K562 (cell line): ENCODE data around the gene TSPAN1. TPM values are rescaled to one million over a fixed set of nuclear protein-coding genes. Genes with fewer than 3 reads are reported as not detected.

Experiments used
- ATAC-seq: fragments of 200-7000 bp; cut with Tn5 transposase; 3 replicates; pipeline ENCODE4 v1.9.1; 2020; ENCODE audit warnings: moderate library complexity
- BruUV-seq: library from RNA; stranded (reverse); fragments of 400-500 nt; replicated peaks from 2 replicates; lab custom pipeline; 2021; lab: Mats Ljungman, UMichigan
- CTCF ChIA-PET: fragments of 300-600 bp; formaldehyde crosslinking; extraction: SDS; loops from one replicate; lab custom pipeline; 2021; ENCODE audit warnings: low intra/inter-chr PET ratio; lab: Yijun Ruan, JAX
- POLR2A ChIA-PET: fragments of 300-600, 350-650 bp; sonication (Branson Sonifier 250); formaldehyde crosslinking; extraction: SDS; loops from one replicate; lab custom pipeline; 2021; ENCODE audit warnings: antibody characterized with exemption, inconsistent platforms; lab: Yijun Ruan, JAX
- DNase-seq, 4 experiments: peaks; one replicate each; pipeline versions ENCODE4 v3.0.0 to v3.0.0-alpha.2; 2011 to 2018; ENCODE audit warnings: low spot score in 3 of 4, mixed read lengths in 3 of 4; ENCODE audit errors: extremely low read depth in 1 of 4
- FAIRE-seq: peaks from 2 replicates; lab custom pipeline; 2011; peaks lifted over from hg19 to GRCh38; lab: Jason Lieb, UNC
- H2AFZ ChIP-seq: 2 replicates; pipeline ENCODE4 v1.6.0; 2011; ENCODE audit warnings: low read depth, low read length, control low read depth, inconsistent platforms
- H3K27ac ChIP-seq: fragments of 200-600 bp; 3 replicates; pipeline ENCODE4 v1.8.0; 2011; ENCODE audit warnings: low read depth, mild to moderate bottlenecking, control low read depth, inconsistent platforms, low read length, moderate library complexity, mixed read lengths; ENCODE audit errors: extremely low read depth
- H3K27me3 ChIP-seq, 2 experiments: fragments of 300-600 bp in 1 of 2; 2 replicates in 1 of 2; 3 replicates in 1 of 2; pipeline versions ENCODE4 v1.6.0 to v1.8.0; 2011; ENCODE audit warnings: inconsistent platforms in 2 of 2, low read length in 2 of 2, mild to moderate bottlenecking in 1 of 2, mixed read lengths in 1 of 2, moderate library complexity in 1 of 2; ENCODE audit not compliant: control insufficient read depth in 2 of 2, insufficient read depth in 2 of 2
- H3K36me3 ChIP-seq: fragments of 300-600 bp; 3 replicates; pipeline ENCODE4 v1.8.0; 2011; ENCODE audit warnings: mild to moderate bottlenecking, low read length, inconsistent platforms; ENCODE audit not compliant: control insufficient read depth, insufficient read depth
- H3K4me1 ChIP-seq, 2 experiments: fragments of 200-600 bp in 1 of 2; replicated peaks in 1 of 2; 2 replicates in 1 of 2; 3 replicates in 1 of 2; pipeline versions ENCODE4 v1.5.1 to v1.8.0; 2011; ENCODE audit warnings: inconsistent platforms in 2 of 2, low read length in 2 of 2, mild to moderate bottlenecking in 1 of 2, mixed read lengths in 1 of 2, moderate library complexity in 1 of 2; ENCODE audit not compliant: control insufficient read depth in 2 of 2, insufficient read depth in 2 of 2
- H3K4me2 ChIP-seq: 2 replicates; pipeline ENCODE4 v1.6.1; 2011; ENCODE audit warnings: low read length, control low read depth, inconsistent platforms, mixed read lengths; ENCODE audit not compliant: insufficient read depth
- H3K4me3 ChIP-seq: fragments of 200-600 bp; sonication (generic), shearing (Covaris generic); 2 replicates; pipeline ENCODE4 v1.5.1; 2016; ENCODE audit warnings: control low read depth, inconsistent platforms
- H3K79me2 ChIP-seq: fragments of 200-600 bp; 3 replicates; pipeline ENCODE4 v1.8.0; 2011; ENCODE audit warnings: low read length, inconsistent platforms; ENCODE audit not compliant: control insufficient read depth, insufficient read depth
- H3K9ac ChIP-seq, 2 experiments: 2 replicates each; pipeline versions ENCODE4 v1.6.0 to v1.6.1; 2011; ENCODE audit warnings: low read depth in 2 of 2, low read length in 2 of 2, control low read depth in 1 of 2, inconsistent platforms in 1 of 2, mild to moderate bottlenecking in 1 of 2, mixed read lengths in 1 of 2; ENCODE audit not compliant: insufficient read depth in 1 of 2
- H3K9me1 ChIP-seq: one replicate; pipeline ENCODE4 v1.6.0; 2011; ENCODE audit warnings: inconsistent platforms, mild to moderate bottlenecking, low read length, moderate library complexity; ENCODE audit not compliant: control insufficient read depth, insufficient read depth
- H3K9me3 ChIP-seq: replicated peaks from 2 replicates; pipeline ENCODE4 v1.5.1; 2011; ENCODE audit warnings: low read depth, low read length, inconsistent platforms; ENCODE audit not compliant: control insufficient read depth, insufficient read depth
- H4K20me1 ChIP-seq: replicated peaks from 2 replicates; pipeline ENCODE4 v1.6.1; 2011; ENCODE audit warnings: low read length, inconsistent platforms, mixed read lengths; ENCODE audit not compliant: control insufficient read depth, insufficient read depth
- ARHGAP35 ChIP-seq: fragments of 450-650 bp; IDR thresholded peaks from 2 replicates; pipeline ENCODE4 v1.6.1; 2018; ENCODE audit not compliant: partially characterized antibody
- ARID1B ChIP-seq: fragments of 450-650 bp; IDR thresholded peaks from 2 replicates; pipeline ENCODE4 v1.6.1; 2016; ENCODE audit warnings: antibody characterized with exemption, mild to moderate bottlenecking, inconsistent platforms
- CBFA2T3 ChIP-seq: fragments of 450-650 bp; IDR thresholded peaks from 2 replicates; pipeline ENCODE4 v1.6.1; 2017
- CTBP1 ChIP-seq: fragments of 450-650 bp; IDR thresholded peaks from 2 replicates; pipeline ENCODE4 v1.6.1; 2016; ENCODE audit warnings: borderline replicate concordance
- DPF2 ChIP-seq: fragments of 450-650 bp; IDR thresholded peaks from 2 replicates; pipeline ENCODE4 v1.6.1; 2016
- GATA2 ChIP-seq: sonication (generic); formaldehyde crosslinking; IDR thresholded peaks from 2 replicates; pipeline ENCODE4 v1.4.0; 2020; ENCODE audit warnings: mild to moderate bottlenecking, missing genetic modification reagents
- SPI1 ChIP-seq: IDR thresholded peaks from 2 replicates; pipeline ENCODE4 v1.6.1; 2011; ENCODE audit warnings: low read depth, low read length, control low read depth, borderline replicate concordance
- TCF3 ChIP-seq: sonication (generic); formaldehyde crosslinking; IDR thresholded peaks from 2 replicates; pipeline ENCODE4 v1.4.0; 2020; ENCODE audit warnings: mild to moderate bottlenecking, missing genetic modification reagents
- USF2 ChIP-seq: sonication (generic); formaldehyde crosslinking; IDR thresholded peaks from 2 replicates; pipeline ENCODE4 v1.5.0; 2020; ENCODE audit warnings: missing genetic modification reagents
- ZFP36 ChIP-seq: fragments of 150-350 bp; IDR thresholded peaks from 2 replicates; pipeline ENCODE4 v1.6.1; 2018; ENCODE audit warnings: low read length, low read depth; ENCODE audit not compliant: partially characterized antibody
- ZNF165 ChIP-seq: fragments of 250-450 bp; sonication (Bioruptor Pico); IDR thresholded peaks from 2 replicates; pipeline ENCODE4 v1.4.0; 2020; ENCODE audit warnings: borderline replicate concordance
- ZNF75A ChIP-seq: fragments of 450-650 bp; formaldehyde crosslinking; IDR thresholded peaks from 2 replicates; pipeline ENCODE4 v1.4.0; 2020; ENCODE audit warnings: mild to moderate bottlenecking
- WGBS: fragments of 100-300 bp; shearing (Covaris generic); methylation state at CpG from one replicate; pipeline ENCODE4 v1.1.6; 2016; ENCODE audit warnings: low coverage, mixed read lengths; ENCODE audit not compliant: insufficient coverage; ENCODE audit errors: missing lambda C conversion rate; 5-methylcytosine and 5-hydroxymethylcytosine counted together
- in situ Hi-C: fragments of 300-500 bp; cut with MboI; formaldehyde crosslinking; loops from 4 replicates; pipeline ENCODE4 v1.15.0; 2018; ENCODE audit warnings: inconsistent platforms, mixed read lengths
- intact Hi-C: fragments of 100-400 bp; cut with micrococcal nuclease; formaldehyde crosslinking; loops from 2 replicates; pipeline ENCODE4 v1.14.2; 2022
- polyA plus RNA-seq, 8 experiments: library from polyadenylated mRNA; depleted of rRNA in 4 of 8; stranded (reverse) in 5 of 8; unstranded in 3 of 8; fragments of >200 nt; fragmentation: Nextera tagmentation in 2 of 8; fragmentation: Illumina TruSeq in 1 of 8; extraction: Ambion mirVana in 2 of 8; extraction: Trizol in 1 of 8; gene quantifications; 2 replicates each; pipeline versions ENCODE4 v1.2.1 to v1.2.3, GENCODE V29; 2011 to 2014; ENCODE audit warnings: inconsistent platforms in 1 of 8, missing spikeins in 1 of 8
- total RNA-seq, 7 experiments: library from RNA; depleted of rRNA in 6 of 7; stranded (reverse); fragments of >200 nt in 6 of 7; fragmentation: Illumina TruSeq in 2 of 7; extraction: Trizol in 2 of 7; gene quantifications; 2 replicates each; pipeline versions ENCODE4 v1.2.1 to v1.2.3, GENCODE V29; 2011 to 2021; ENCODE audit warnings: low replicate concordance in 1 of 7
- TF ChIP-seq, protein P1 (sequence below): fragments of 250-450 bp; sonication (Bioruptor Pico); IDR thresholded peaks from 2 replicates; pipeline ENCODE4 v1.8.0; 2022; ENCODE audit warnings: moderate library complexity, mild to moderate bottlenecking, inconsistent platforms
- TF ChIP-seq, protein P2 (sequence below): fragments of 450-650 bp; IDR thresholded peaks from 2 replicates; pipeline ENCODE4 v1.6.1; 2018; ENCODE audit warnings: mild to moderate bottlenecking, low read depth; ENCODE audit not compliant: partially characterized antibody
- TF ChIP-seq, protein P3 (sequence below): fragments of 250-450 bp; sonication (Bioruptor Pico); IDR thresholded peaks from 2 replicates; pipeline ENCODE4 v1.5.0; 2020; ENCODE audit warnings: mild to moderate bottlenecking, borderline replicate concordance

TSPAN1 gene
- total and polyA plus RNA-seq, 9 of the 15 experiments (the other 6 are each of a cell fraction or from before 2014, with no cell fraction given) = 0.58 TPM; not detected in 8

- peak overlapping the region in 1 of 2 experiments; percentile 9; a peak in 1 of 4 replicates for H3K9ac ChIP-seq
- FAIRE-seq (peak; percentile 11), ATAC-seq (peak; percentile 9; the same call in 1 of the 3 replicates), DNase-seq (peak in 2 of 4 experiments; percentile 44 to 45)
- no TSS peak for BruUV-seq
- H3K9me1 ChIP-seq = peaks cover 5% of the 10 kb centered on the region
- H3K36me3 ChIP-seq = peaks cover 23% of the 10 kb centered on the region
- 33% methylated on average over 7 of the region's 7 CpGs for WGBS
- in situ Hi-C loops = loop anchor here (25.0 kb wide), 1 partner anchor 548 kb away; no protein-coding TSS in a partner anchor
- intact Hi-C loops = loop anchor here (5.0 kb wide), 1 partner anchor 162 kb away; no protein-coding TSS in a partner anchor
- no peaks in the 10 kb centered on the region for H3K27me3 ChIP-seq
- ChIA-PET CTCF (interaction anchor here (1.2 kb wide), 1 partner anchor 39 kb away, joined by 3 read pairs; no protein-coding TSS in a partner anchor), POLR2A (interaction anchor here (1.1 to 4.1 kb wide), 4 partner anchors 9 to 38 kb away, joined by 4 to 19 read pairs (median 5); partner anchors contain the start of gene TSPAN1)
- no peaks in the 10 kb centered on the region; the same call in 1 of the 2 replicates for H4K20me1 ChIP-seq
- no peak overlapping the region for H3K4me3 ChIP-seq
- H3K4me2 ChIP-seq = no peak overlapping the region
- H3K9me3 ChIP-seq = no peaks in the 10 kb centered on the region
- peaks cover 15 to 17% of the 10 kb centered on the region in 2 experiments for H3K4me1 ChIP-seq
- H3K79me2 ChIP-seq = no peaks in the 10 kb centered on the region
- no peak overlapping the region for H3K27ac ChIP-seq
- H2AFZ ChIP-seq = no peak overlapping the region
- TF ChIP-seq USF2 (CRISPR knock-in tag) = no peak
- TF ChIP-seq ZNF75A (CRISPR knock-in tag) = peak; percentile 95
- TF ChIP-seq ZFP36 = peak; percentile 80
- TF ChIP-seq ARID1B = peak; percentile 29; the same call in 1 of the 2 replicates
- peak; percentile 34; the same call in 1 of the 2 replicates for TF ChIP-seq TCF3 (CRISPR knock-in tag)
- 0 out of 2 replicates have a peak, but pooled peaks have one; percentile 26 for TF ChIP-seq DPF2
- TF ChIP-seq CTBP1 = 0 out of 2 replicates have a peak, but pooled peaks have one; percentile 46
- TF ChIP-seq ARHGAP35 = no peak
- TF ChIP-seq, protein P1, sequence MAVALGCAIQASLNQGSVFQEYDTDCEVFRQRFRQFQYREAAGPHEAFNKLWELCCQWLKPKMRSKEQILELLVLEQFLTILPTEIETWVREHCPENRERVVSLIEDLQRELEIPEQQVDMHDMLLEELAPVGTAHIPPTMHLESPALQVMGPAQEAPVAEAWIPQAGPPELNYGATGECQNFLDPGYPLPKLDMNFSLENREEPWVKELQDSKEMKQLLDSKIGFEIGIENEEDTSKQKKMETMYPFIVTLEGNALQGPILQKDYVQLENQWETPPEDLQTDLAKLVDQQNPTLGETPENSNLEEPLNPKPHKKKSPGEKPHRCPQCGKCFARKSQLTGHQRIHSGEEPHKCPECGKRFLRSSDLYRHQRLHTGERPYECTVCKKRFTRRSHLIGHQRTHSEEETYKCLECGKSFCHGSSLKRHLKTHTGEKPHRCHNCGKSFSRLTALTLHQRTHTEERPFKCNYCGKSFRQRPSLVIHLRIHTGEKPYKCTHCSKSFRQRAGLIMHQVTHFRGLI (CRISPR knock-in tag) = no peak
- TF ChIP-seq SPI1 = peak; percentile 22; the same call in 1 of the 2 replicates
- TF ChIP-seq ZNF165 (CRISPR knock-in tag) = no peak
- TF ChIP-seq, protein P2, sequence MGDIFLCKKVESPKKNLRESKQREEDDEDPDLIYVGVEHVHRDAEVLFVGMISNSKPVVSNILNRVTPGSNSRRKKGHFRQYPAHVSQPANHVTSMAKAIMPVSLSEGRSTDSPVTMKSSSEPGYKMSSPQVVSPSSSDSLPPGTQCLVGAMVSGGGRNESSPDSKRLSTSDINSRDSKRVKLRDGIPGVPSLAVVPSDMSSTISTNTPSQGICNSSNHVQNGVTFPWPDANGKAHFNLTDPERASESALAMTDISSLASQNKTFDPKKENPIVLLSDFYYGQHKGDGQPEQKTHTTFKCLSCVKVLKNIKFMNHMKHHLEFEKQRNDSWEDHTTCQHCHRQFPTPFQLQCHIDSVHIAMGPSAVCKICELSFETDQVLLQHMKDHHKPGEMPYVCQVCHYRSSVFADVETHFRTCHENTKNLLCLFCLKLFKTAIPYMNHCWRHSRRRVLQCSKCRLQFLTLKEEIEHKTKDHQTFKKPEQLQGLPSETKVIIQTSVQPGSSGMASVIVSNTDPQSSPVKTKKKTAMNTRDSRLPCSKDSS = no peak
- TF ChIP-seq CBFA2T3 = peak; percentile 33; the same call in 1 of the 2 replicates
- peak; percentile 62 for TF ChIP-seq GATA2 (CRISPR knock-in tag)
- TF ChIP-seq, protein P3, sequence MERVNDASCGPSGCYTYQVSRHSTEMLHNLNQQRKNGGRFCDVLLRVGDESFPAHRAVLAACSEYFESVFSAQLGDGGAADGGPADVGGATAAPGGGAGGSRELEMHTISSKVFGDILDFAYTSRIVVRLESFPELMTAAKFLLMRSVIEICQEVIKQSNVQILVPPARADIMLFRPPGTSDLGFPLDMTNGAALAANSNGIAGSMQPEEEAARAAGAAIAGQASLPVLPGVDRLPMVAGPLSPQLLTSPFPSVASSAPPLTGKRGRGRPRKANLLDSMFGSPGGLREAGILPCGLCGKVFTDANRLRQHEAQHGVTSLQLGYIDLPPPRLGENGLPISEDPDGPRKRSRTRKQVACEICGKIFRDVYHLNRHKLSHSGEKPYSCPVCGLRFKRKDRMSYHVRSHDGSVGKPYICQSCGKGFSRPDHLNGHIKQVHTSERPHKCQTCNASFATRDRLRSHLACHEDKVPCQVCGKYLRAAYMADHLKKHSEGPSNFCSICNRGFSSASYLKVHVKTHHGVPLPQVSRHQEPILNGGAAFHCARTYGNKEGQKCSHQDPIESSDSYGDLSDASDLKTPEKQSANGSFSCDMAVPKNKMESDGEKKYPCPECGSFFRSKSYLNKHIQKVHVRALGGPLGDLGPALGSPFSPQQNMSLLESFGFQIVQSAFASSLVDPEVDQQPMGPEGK = no peak
Observed at GRCh38 chr1:46184920-46185658, 10.2 kb downstream of the TSPAN1 start.
